Choroid plexus epithelial cell (primary cell): Measurements from ENCODE around the gene ROR2.

Source experiments
- DNase-seq: peaks from one replicate; pipeline ENCODE4 v3.0.0-alpha.2; 2010; ENCODE audit warnings: low read depth
- H3K4me3 ChIP-seq: 2 replicates; pipeline ENCODE4 v1.5.1; 2011; ENCODE audit warnings: low read depth, mild to moderate bottlenecking, control low read depth, low read length, moderate library complexity
- TF ChIP-seq, protein P1 (sequence below): conservative IDR thresholded peaks from 2 replicates; pipeline ENCODE4 v1.5.1; 2011; ENCODE audit warnings: low read depth, mild to moderate bottlenecking, control low read depth, inconsistent platforms, low read length, moderate library complexity

The ROR2 gene

DNA sequence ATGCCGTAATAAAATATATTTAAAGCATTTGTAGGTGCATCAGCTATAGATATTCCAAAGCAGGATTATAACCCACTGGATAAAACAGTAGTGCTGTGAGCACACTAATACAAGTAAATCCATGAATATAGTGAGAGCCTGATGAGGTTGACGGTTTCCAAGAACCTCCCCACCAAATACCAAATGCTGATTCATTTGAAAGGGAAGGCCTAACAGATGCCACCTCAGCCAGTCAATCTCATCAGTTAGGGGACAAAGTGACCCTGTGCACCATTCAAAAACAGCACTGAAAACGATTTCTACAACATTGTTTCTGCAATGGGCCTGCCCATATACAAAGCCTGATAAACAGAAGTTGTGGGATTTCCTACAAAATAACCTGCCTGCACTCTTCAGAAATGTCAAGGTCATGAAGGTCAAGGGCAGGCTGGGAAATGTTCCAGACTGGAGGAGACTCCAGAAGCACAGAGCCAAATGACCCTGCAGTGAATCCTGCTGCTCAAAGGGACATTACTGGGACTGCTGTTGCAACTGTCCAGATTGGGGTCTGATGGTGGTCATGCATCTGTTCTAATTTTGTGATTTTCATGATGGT lies 69.6 kb downstream of the ROR2 start:
- TF ChIP-seq, protein P1, sequence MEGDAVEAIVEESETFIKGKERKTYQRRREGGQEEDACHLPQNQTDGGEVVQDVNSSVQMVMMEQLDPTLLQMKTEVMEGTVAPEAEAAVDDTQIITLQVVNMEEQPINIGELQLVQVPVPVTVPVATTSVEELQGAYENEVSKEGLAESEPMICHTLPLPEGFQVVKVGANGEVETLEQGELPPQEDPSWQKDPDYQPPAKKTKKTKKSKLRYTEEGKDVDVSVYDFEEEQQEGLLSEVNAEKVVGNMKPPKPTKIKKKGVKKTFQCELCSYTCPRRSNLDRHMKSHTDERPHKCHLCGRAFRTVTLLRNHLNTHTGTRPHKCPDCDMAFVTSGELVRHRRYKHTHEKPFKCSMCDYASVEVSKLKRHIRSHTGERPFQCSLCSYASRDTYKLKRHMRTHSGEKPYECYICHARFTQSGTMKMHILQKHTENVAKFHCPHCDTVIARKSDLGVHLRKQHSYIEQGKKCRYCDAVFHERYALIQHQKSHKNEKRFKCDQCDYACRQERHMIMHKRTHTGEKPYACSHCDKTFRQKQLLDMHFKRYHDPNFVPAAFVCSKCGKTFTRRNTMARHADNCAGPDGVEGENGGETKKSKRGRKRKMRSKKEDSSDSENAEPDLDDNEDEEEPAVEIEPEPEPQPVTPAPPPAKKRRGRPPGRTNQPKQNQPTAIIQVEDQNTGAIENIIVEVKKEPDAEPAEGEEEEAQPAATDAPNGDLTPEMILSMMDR = no peak
- DNase-seq = no peak
- no peak overlapping the region for H3K4me3 ChIP-seq

GRCh38 chr9:91879231-91879630 lies 70.8 kb downstream of the ROR2 start:
- no peak overlapping the region for H3K4me3 ChIP-seq
- TF ChIP-seq, protein P1 = no peak
- no peak for DNase-seq

GRCh38 chr9:91873637-91874051 lies 76.4 kb downstream of the ROR2 start:
- no peak overlapping the region for H3K4me3 ChIP-seq
- TF ChIP-seq, protein P1 = no peak
- DNase-seq = no peak

DNA sequence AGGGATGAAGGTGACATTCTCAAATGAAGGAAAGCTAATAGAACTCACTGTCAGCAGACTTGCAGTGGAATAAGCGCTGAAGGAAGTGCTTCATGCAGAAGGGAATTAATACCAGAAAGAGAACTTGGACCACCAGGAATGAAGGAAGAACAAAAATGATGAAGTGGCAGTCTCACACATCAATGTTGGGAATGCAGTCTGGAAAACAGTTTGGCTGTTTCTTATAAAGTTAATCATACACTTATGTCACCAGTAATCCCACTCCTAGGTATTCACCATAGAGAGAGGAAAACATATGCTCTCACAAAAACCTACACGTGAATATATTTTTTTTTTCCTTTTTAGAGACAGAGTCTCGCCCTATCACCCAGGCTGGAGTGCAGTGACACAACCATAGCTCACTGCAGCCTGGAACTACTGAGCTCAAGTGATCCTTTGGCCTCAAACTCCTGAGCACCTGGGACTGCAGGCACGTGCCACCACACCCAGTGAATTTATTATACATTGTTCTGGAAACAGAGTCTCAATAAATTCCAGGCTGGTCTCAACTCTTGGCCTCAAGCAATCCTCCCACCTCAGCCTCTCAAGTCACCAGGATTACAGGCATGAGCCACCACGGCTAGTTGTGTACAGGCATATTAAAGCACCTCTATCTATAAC lies 81.2 kb downstream of the ROR2 start:
- no peak overlapping the region for H3K4me3 ChIP-seq
- TF ChIP-seq, protein P1 = no peak
- no peak for DNase-seq

DNA sequence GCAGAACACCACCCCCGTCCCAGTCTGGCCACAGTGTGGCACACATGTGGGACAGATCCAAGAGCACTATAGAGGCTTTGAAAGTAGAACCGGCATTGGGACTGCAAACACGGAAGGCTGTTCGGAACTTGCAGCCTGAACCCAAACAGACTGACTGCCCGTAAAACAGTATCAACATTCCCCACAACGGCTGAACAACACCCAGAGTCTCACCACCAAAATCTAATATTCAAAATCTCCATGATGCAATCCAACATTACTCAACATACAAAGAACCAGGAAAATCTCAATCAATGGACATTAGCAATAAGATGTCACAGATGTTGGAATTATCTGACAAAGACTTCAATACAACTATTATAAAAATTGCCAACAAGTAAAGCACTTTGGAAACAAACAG lies 82.3 kb downstream of the ROR2 start:
- TF ChIP-seq, protein P1 = no peak
- DNase-seq = no peak
- no peak overlapping the region for H3K4me3 ChIP-seq

DNA sequence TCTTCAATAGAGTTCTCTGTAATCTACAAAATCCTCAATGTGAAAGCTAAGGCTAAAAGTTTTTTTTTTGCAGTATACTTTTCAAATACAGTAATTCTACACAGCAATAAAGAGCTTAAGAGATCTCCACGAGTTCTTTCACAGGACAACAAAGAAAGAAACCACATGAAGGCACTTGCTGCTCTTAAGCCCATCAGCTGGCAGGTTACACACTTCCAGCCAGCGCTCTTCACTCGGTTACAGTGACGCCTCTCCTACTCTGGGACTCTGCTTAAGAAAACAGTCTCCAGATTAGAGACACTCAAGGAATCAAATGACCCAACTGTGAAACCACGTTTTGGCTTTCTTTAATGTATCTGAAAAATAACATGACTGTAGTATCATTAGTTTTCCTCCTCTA lies 85.0 kb downstream of the ROR2 start:
- no peak overlapping the region for H3K4me3 ChIP-seq
- TF ChIP-seq, protein P1 = no peak
- DNase-seq = no peak

GRCh38 chr9:91864380-91864779 lies 85.6 kb downstream of the ROR2 start:
- TF ChIP-seq, protein P1 = no peak
- H3K4me3 ChIP-seq = no peak overlapping the region
- no peak for DNase-seq
